Pons (tissue), 1 donor: ENCODE data around the gene TM4SF5.

ENCODE experiments used
- DNase-seq: peaks from one replicate; pipeline ENCODE4 v3.0.0-alpha.2; 2016; ENCODE audit warnings: low spot score

The TM4SF5 gene

GRCh38 chr17:4747847-4748246 lies 23.8 kb upstream of the TM4SF5 start:
- peak; percentile 75 for DNase-seq

- DNase-seq: no peak
These were observed 23.0 kb upstream of the TM4SF5 start for GRCh38 chr17:4748686-4749085.

GRCh38 chr17:4750606-4751005 lies 21.1 kb upstream of the TM4SF5 start:
- DNase-seq: no peak

- DNase-seq: no peak
These were observed 19.8 kb upstream of the TM4SF5 start for GRCh38 chr17:4751932-4752331.

- DNase-seq: no peak
These were observed 18.3 kb upstream of the TM4SF5 start for GRCh38 chr17:4753392-4753791.

- DNase-seq: peak; percentile 55
These were observed 11.9 kb upstream of the TM4SF5 start for GRCh38 chr17:4759776-4760236.

GRCh38 chr17:4764595-4764994 lies 7.1 kb upstream of the TM4SF5 start:
- peak; percentile 84 for DNase-seq

- no peak for DNase-seq
These were observed 5.5 kb upstream of the TM4SF5 start for GRCh38 chr17:4766201-4766600.

- DNase-seq: no peak
These were observed 5.0 kb upstream of the TM4SF5 start for GRCh38 chr17:4766723-4767122.

- DNase-seq: peak; percentile 31
These were observed 3.4 kb upstream of the TM4SF5 start for GRCh38 chr17:4768298-4768697.

GRCh38 chr17:4769628-4770027 lies 2.1 kb upstream of the TM4SF5 start:
- no peak for DNase-seq

- DNase-seq: no peak
These were observed 538 bp downstream of the TM4SF5 start for GRCh38 chr17:4772235-4772613.

- DNase-seq: no peak
These were observed 6.5 kb downstream of the TM4SF5 start for GRCh38 chr17:4777969-4778760.

GRCh38 chr17:4780325-4780955 lies 8.8 kb downstream of the TM4SF5 start:
- no peak for DNase-seq

- DNase-seq: no peak
These were observed 11.0 kb downstream of the TM4SF5 start for GRCh38 chr17:4782652-4783051.

GRCh38 chr17:4785311-4786105 lies 13.8 kb downstream of the TM4SF5 start:
- no peak for DNase-seq

GRCh38 chr17:4786106-4786511 lies 14.4 kb downstream of the TM4SF5 start, which contains the start of gene VMO1:
Gene VMO1, minus strand, starts transcription at chr17:4786364. Its CDS starts 12 bp downstream, at chr17:4786352.
- DNase-seq: no peak

- DNase-seq: no peak
These were observed 14.8 kb downstream of the TM4SF5 start for GRCh38 chr17:4786516-4786915.

- DNase-seq: no peak
These were observed 16.6 kb downstream of the TM4SF5 start for GRCh38 chr17:4788159-4788806.

GRCh38 chr17:4788807-4789700 lies 17.4 kb downstream of the TM4SF5 start, which contains the start of gene GLTPD2:
Gene GLTPD2, plus strand, starts transcription at chr17:4788964. Its CDS starts 48 bp downstream, at chr17:4789012.
- no peak for DNase-seq

- DNase-seq: no peak
These were observed 17.9 kb downstream of the TM4SF5 start for GRCh38 chr17:4789701-4789950.
